Activated B cell treated with CpG ODN at 0.5 μM for 24 hours (primary cell): ENCODE results near the gene CD226. TPM values are rescaled to one million over a fixed set of nuclear protein-coding genes. Genes with fewer than 3 reads are reported as not detected.
"Not testable (repeated sequence)": the region's sequence is repeated elsewhere in the genome, so short reads cannot be mapped to it uniquely, and the experiment has no call there.

Source experiments
- ATAC-seq: fragments of 200-7000 bp; cut with Tn5 transposase; one replicate; pipeline ENCODE4 v1.10.0; 2021; ENCODE audit warnings: low read depth, mild to moderate bottlenecking, moderate library complexity
- CTCF ChIA-PET: fragments of 350-600 bp; sonication (Branson Sonifier 250); formaldehyde crosslinking; loops from one replicate; lab custom pipeline; 2021; ENCODE audit warnings: antibody characterized with exemption; lab: Charles Lee
- POLR2A ChIA-PET: fragments of 350-600 bp; sonication (Branson Sonifier 250); formaldehyde crosslinking; loops from one replicate; lab custom pipeline; 2021; ENCODE audit warnings: antibody characterized with exemption; lab: Charles Lee
- DNase-seq: peaks from one replicate; pipeline ENCODE4 v3.0.0; 2022
- H3K27ac Mint-ChIP-seq: one replicate; pipeline ENCODE4 v1.8.0; 2020; ENCODE audit warnings: mixed read lengths
- H3K27me3 Mint-ChIP-seq: one replicate; pipeline ENCODE4 v1.8.0; 2021; ENCODE audit warnings: mixed read lengths
- H3K36me3 Mint-ChIP-seq: one replicate; pipeline ENCODE4 v1.8.0; 2021; ENCODE audit warnings: low read depth, mixed read lengths
- H3K4me1 Mint-ChIP-seq: one replicate; pipeline ENCODE4 v1.8.0; 2021; ENCODE audit warnings: mixed read lengths
- H3K4me3 Mint-ChIP-seq: one replicate; pipeline ENCODE4 v1.8.0; 2020; ENCODE audit warnings: mild to moderate bottlenecking, mixed read lengths
- H3K9me3 Mint-ChIP-seq: one replicate; pipeline ENCODE4 v1.8.0; 2020; ENCODE audit warnings: mixed read lengths
- intact Hi-C: fragments of 100-400 bp; cut with micrococcal nuclease; formaldehyde crosslinking; loops from one replicate; pipeline ENCODE4 v1.15.1; 2024
- total RNA-seq: library from RNA; stranded (reverse); gene quantifications from 2 replicates; pipeline ENCODE4 v1.2.3, GENCODE V29; 2022
- TF ChIP-seq, protein P1 (sequence below): fragments of 200-600 bp; IDR thresholded peaks from one replicate; pipeline ENCODE4 v1.8.0; 2022; ENCODE audit warnings: antibody characterized with exemption, mild to moderate bottlenecking

Gene CD226
- total RNA-seq, 1 donor from 2014 or later: 8.3 TPM

DNA sequence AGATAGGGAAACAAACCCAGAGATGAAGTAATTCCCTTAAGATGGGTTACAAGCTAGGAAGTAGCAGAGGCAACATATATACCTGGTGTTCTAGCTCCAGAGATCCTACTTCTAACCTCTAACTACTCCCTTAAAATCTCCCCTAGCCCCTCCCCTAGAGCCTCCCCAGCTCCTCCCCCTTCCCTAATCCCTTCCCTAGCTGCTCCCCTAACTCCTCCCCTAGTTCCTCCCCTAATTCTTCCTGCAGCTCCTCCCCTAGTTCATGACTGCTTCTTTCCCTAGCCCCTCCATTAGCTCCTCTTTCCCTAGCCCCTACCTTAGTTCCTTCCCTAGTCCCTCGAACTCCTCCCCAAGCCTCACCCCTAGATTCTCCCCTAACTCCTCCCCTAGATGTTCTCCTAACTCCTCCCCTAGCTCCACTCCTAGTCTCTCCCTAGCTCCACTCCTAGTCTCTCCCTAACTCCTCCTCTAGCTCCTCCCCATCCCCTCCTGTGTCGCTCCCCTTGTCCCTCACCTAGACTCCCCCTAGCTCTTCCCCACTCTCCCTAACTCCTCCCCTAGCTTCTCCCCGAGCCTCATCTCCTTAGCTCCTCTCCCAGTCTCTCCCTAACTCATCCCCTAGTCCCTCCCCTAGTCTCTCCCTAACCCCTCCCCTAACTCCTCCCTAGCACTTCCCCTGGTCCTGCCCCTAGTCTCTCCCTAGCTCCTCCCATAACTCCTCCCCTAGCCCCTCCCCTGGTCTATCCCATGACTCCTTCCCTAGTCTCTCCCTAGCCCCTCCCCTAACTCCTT is 108.9 kb downstream of the CD226 start:
- H3K36me3 Mint-ChIP-seq: no peaks in the 10 kb centered on the region
- no peak overlapping the region for H3K27ac Mint-ChIP-seq
- DNase-seq: no peak
- H3K4me1 Mint-ChIP-seq: no peaks in the 10 kb centered on the region
- POLR2A ChIA-PET: no interaction called here
- no peaks in the 10 kb centered on the region for H3K27me3 Mint-ChIP-seq
- no peaks in the 10 kb centered on the region for H3K9me3 Mint-ChIP-seq
- ATAC-seq: peak; percentile 25
- TF ChIP-seq, protein P1, sequence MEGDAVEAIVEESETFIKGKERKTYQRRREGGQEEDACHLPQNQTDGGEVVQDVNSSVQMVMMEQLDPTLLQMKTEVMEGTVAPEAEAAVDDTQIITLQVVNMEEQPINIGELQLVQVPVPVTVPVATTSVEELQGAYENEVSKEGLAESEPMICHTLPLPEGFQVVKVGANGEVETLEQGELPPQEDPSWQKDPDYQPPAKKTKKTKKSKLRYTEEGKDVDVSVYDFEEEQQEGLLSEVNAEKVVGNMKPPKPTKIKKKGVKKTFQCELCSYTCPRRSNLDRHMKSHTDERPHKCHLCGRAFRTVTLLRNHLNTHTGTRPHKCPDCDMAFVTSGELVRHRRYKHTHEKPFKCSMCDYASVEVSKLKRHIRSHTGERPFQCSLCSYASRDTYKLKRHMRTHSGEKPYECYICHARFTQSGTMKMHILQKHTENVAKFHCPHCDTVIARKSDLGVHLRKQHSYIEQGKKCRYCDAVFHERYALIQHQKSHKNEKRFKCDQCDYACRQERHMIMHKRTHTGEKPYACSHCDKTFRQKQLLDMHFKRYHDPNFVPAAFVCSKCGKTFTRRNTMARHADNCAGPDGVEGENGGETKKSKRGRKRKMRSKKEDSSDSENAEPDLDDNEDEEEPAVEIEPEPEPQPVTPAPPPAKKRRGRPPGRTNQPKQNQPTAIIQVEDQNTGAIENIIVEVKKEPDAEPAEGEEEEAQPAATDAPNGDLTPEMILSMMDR: no peak
- CTCF ChIA-PET: no interaction called here
- intact Hi-C loops: no loop called here
- no peak overlapping the region for H3K4me3 Mint-ChIP-seq

DNA sequence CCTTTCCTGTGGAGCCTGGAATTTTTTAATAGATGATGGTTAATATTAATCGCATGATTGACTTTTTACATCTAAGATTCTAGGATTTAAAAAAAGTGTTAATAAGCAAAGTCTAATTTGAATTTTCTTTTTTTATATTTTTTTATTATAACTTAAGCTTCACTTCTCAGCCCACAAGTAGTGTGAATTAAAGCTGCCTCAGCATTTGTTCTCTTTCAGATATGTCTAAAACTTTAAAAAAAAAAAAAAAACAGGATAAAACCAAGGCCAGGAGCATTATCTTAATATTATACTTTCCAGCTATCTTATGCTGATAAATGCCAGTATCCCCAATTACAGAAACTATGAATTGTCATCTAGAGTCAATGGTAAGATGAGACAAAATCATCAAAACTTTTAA is 109.7 kb downstream of the CD226 start:
- H3K4me1 Mint-ChIP-seq: no peaks in the 10 kb centered on the region
- H3K27me3 Mint-ChIP-seq: no peaks in the 10 kb centered on the region
- H3K4me3 Mint-ChIP-seq: no peak overlapping the region
- intact Hi-C loops: no loop called here
- DNase-seq (no peak), ATAC-seq (no peak)
- no peaks in the 10 kb centered on the region for H3K9me3 Mint-ChIP-seq
- ChIA-PET CTCF (no interaction called here), POLR2A (no interaction called here)
- TF ChIP-seq, protein P1: no peak
- no peaks in the 10 kb centered on the region for H3K36me3 Mint-ChIP-seq
- H3K27ac Mint-ChIP-seq: no peak overlapping the region

DNA sequence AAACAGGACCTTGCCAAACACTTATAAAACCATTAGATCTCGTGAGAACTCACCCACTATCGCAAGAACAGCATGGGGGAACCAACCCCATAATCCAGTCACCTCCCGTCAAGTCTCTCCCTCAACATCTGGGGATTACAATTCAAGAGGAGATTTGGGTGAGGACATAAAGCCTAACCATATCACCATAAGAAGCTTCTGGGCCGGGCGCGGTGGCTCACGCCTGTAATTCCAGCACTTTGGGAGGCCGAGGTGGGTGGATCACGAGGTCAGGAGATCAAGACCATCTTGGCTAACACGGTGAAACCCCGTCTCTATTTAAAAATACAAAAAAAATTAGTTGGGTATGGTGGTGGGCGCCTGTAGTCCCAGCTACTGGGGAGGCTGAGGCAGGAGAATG is 112.7 kb downstream of the CD226 start:
- H3K27me3 Mint-ChIP-seq, ATAC-seq, H3K4me3 Mint-ChIP-seq, H3K4me1 Mint-ChIP-seq, CTCF ChIA-PET, H3K27ac Mint-ChIP-seq, intact Hi-C loops, H3K9me3 Mint-ChIP-seq, POLR2A ChIA-PET, H3K36me3 Mint-ChIP-seq, DNase-seq: not testable (repeated sequence)

DNA sequence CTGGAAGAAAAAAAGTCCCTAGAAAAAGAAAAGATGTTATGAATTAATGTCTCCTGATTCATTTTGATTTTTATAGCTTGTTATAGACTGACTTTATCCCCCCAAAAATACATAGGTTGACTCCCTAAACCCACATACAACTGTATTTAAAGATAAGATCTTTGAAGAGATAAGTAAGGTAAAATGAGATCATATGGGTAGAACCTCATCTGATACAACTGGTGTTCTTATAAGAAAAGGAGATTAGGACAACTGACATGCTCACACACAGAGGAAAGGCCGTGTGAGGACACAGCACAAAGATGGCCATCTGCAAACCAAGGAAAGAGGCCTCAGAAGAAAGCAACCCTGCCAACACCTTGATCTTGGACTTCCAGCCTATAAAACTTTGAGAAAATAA is 117.5 kb downstream of the CD226 start:
- DNase-seq (no peak), ATAC-seq (no peak)
- H3K27ac Mint-ChIP-seq: no peak overlapping the region
- no peaks in the 10 kb centered on the region for H3K4me1 Mint-ChIP-seq
- intact Hi-C loops: no loop called here
- peaks cover 3% of the 10 kb centered on the region for H3K9me3 Mint-ChIP-seq
- TF ChIP-seq, protein P1: no peak
- H3K27me3 Mint-ChIP-seq: no peaks in the 10 kb centered on the region
- H3K4me3 Mint-ChIP-seq: no peak overlapping the region
- H3K36me3 Mint-ChIP-seq: no peaks in the 10 kb centered on the region
- POLR2A ChIA-PET: no interaction called here
- CTCF ChIA-PET: no interaction called here

DNA sequence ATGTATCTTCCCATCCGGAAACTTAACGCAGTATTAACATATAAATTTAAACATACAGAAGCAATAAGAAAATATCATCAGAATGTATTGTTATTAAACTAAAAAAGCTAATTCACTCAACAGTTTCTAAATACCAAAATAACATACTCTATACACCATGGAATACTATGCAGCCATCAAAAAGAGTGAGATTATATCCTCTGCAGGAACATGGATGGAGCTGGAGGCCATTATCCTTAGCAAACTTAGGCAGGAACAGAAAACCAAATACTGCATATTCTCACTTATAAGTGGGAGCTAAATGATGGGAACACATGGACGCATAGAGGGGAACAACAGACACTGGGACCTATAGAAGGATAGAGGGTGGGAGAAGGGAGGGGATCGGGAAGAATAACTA is 127.1 kb downstream of the CD226 start:
- Mint-ChIP-seq H3K9me3 (peaks cover 2% of the 10 kb centered on the region), H3K27me3 (no peaks in the 10 kb centered on the region), H3K36me3 (no peaks in the 10 kb centered on the region), H3K4me3 (no peak overlapping the region), H3K27ac (no peak overlapping the region), H3K4me1 (no peaks in the 10 kb centered on the region)
- ChIA-PET CTCF (no interaction called here), POLR2A (no interaction called here)
- TF ChIP-seq, protein P1: no peak
- ATAC-seq: no peak
- intact Hi-C loops: no loop called here
- no peak for DNase-seq
